Activated naive CD8-positive, alpha-beta T cell treated with anti-CD3 and anti-CD28 coated beads for 36 hours (primary cell): ENCODE results near the gene E2F3. TPM values are rescaled to one million over a fixed set of nuclear protein-coding genes. Genes with fewer than 3 reads are reported as not detected.

Experiments used
- DNase-seq: peaks from one replicate; pipeline ENCODE4 v3.0.0; 2021
- H3K27ac Mint-ChIP-seq: one replicate; pipeline ENCODE4 v1.8.0; 2022; ENCODE audit warnings: mild to moderate bottlenecking, moderate library complexity, mixed read lengths
- H3K27me3 Mint-ChIP-seq: one replicate; pipeline ENCODE4 v1.8.0; 2022; ENCODE audit warnings: mild to moderate bottlenecking, mixed read lengths
- H3K36me3 Mint-ChIP-seq: one replicate; pipeline ENCODE4 v1.8.0; 2021; ENCODE audit warnings: mild to moderate bottlenecking, mixed read lengths
- H3K4me1 Mint-ChIP-seq: one replicate; pipeline ENCODE4 v1.8.0; 2021; ENCODE audit warnings: mixed read lengths
- H3K4me3 Mint-ChIP-seq: one replicate; pipeline ENCODE4 v1.8.0; 2022; ENCODE audit warnings: mild to moderate bottlenecking, moderate library complexity, mixed read lengths
- H3K9me3 Mint-ChIP-seq: one replicate; pipeline ENCODE4 v1.8.0; 2022; ENCODE audit warnings: mixed read lengths
- total RNA-seq, 2 experiments: library from RNA; stranded (reverse); gene quantifications; one replicate each; pipeline ENCODE4 v1.2.3, GENCODE V29; 2021

The E2F3 gene
- total RNA-seq, 2 experiments from 2014 or later, result 21.5 to 22.8 TPM

DNA sequence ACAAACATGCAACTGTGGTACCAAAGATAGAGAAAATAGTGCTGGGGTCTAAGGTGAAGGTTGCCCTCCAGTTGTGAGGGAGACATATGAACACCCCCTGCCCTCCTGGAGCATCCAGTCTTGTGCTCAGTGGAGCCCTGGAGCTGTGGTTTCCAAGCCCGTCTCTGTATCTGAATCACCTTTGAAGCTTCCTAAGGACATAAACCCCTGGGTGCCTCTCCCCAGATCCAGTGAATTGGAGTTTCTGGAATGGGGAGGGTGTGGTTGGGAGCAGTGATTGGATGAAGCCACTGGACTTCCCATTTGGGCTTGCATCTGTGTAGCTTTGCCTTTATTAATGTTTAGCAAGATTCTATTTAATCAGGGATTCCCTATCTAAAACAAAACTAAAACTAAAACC, 22.4 kb upstream of the E2F3 start:
- DNase-seq, result no peak
- Mint-ChIP-seq H3K27ac (no peak overlapping the region), H3K27me3 (no peaks in the 10 kb centered on the region), H3K36me3 (no peaks in the 10 kb centered on the region), H3K4me3 (no peak overlapping the region), H3K4me1 (peaks cover 8% of the 10 kb centered on the region), H3K9me3 (peaks cover 2% of the 10 kb centered on the region)

DNA sequence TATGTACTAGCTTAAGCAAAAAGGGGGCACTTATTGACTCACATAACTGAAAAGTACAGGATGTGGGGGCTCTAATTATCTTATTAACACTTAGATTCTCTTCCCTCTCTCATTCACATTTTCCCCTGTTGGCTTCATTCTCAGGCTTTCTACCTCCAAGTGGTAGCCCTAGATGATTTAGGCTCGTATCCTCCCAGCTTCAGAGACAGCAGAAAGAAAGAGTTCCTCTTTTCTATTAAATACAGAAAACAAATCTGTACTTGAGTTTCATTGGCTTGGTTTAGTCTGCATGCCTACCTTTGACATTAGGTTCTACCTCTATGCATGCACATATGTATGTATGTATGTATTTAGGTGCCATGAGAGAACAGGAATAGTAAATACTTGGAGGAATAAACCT, 15.5 kb upstream of the E2F3 start:
- Mint-ChIP-seq H3K36me3 (no peaks in the 10 kb centered on the region), H3K9me3 (peaks cover 2% of the 10 kb centered on the region), H3K4me3 (no peak overlapping the region), H3K27ac (no peak overlapping the region), H3K4me1 (no peaks in the 10 kb centered on the region), H3K27me3 (no peaks in the 10 kb centered on the region)
- no peak for DNase-seq

GRCh38 chr6:20389066-20389465, 12.6 kb upstream of the E2F3 start:
- Mint-ChIP-seq H3K4me1 (peaks cover 3% of the 10 kb centered on the region), H3K4me3 (no peak overlapping the region), H3K9me3 (no peaks in the 10 kb centered on the region), H3K27ac (no peak overlapping the region), H3K27me3 (no peaks in the 10 kb centered on the region), H3K36me3 (no peaks in the 10 kb centered on the region)
- no peak for DNase-seq

- DNase-seq, result no peak
- H3K36me3 Mint-ChIP-seq, result no peaks in the 10 kb centered on the region
- H3K9me3 Mint-ChIP-seq, result no peaks in the 10 kb centered on the region
- no peaks in the 10 kb centered on the region for H3K27me3 Mint-ChIP-seq
- peaks cover 3% of the 10 kb centered on the region for H3K4me1 Mint-ChIP-seq
- H3K4me3 Mint-ChIP-seq, result no peak overlapping the region
- H3K27ac Mint-ChIP-seq, result no peak overlapping the region
These were observed 8.4 kb upstream of the E2F3 start for GRCh38 chr6:20393297-20393696.

- Mint-ChIP-seq H3K9me3 (no peaks in the 10 kb centered on the region), H3K4me1 (peaks cover 22% of the 10 kb centered on the region), H3K4me3 (no peak overlapping the region), H3K27me3 (peaks cover 3% of the 10 kb centered on the region), H3K27ac (no peak overlapping the region), H3K36me3 (peaks cover 5% of the 10 kb centered on the region)
- DNase-seq, result no peak
These were observed 2.2 kb upstream of the E2F3 start for GRCh38 chr6:20399518-20399917.

DNA sequence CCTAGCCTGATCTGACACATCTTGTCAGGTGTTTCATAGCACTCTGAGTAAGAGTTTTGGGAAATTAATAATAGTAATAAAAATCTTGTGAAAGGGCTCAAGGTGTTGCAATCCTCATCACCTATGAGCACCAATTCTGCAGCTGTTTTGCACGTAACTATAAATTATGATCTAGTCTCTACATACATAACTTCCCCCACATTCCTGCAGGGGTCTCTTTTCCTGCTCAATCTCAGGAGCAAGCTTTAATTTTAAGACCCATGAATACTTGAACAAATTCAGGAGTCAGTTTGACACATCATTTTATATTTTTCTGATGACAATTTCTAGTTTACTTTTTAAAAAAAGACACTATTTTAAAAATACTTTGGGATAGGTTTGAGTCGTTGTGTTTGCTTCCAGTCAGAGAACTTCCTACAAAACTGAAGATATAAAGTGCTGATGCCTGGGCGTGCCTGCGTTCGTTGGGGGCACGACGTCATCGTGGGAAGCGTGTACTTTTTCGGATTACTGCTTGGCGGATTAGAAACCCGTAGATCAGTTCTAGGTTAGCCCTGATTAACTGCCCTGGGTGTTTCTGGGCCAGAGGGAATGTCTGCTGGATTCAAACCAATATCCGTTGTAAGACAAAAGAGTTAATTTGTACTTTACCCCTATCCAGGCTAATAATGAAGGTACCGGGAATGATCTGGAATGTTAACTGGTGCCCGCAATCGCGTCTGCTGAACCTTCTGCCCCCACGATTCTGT, 1.0 kb upstream of the E2F3 start:
- Mint-ChIP-seq H3K27me3 (peaks cover 3% of the 10 kb centered on the region), H3K36me3 (peaks cover 10% of the 10 kb centered on the region), H3K27ac (peak overlapping the region; percentile 99), H3K4me3 (peak overlapping the region; percentile 91), H3K4me1 (peaks cover 26% of the 10 kb centered on the region), H3K9me3 (no peaks in the 10 kb centered on the region)
- DNase-seq, result peak; percentile 43

- Mint-ChIP-seq H3K4me1 (peaks cover 35% of the 10 kb centered on the region), H3K4me3 (peak overlapping the region; percentile 91), H3K36me3 (peaks cover 23% of the 10 kb centered on the region), H3K27ac (peak overlapping the region; percentile 99), H3K27me3 (peaks cover 3% of the 10 kb centered on the region), H3K9me3 (no peaks in the 10 kb centered on the region)
- DNase-seq, result no peak
These were observed 338 bp downstream of the E2F3 start for GRCh38 chr6:20402092-20402341.

DNA sequence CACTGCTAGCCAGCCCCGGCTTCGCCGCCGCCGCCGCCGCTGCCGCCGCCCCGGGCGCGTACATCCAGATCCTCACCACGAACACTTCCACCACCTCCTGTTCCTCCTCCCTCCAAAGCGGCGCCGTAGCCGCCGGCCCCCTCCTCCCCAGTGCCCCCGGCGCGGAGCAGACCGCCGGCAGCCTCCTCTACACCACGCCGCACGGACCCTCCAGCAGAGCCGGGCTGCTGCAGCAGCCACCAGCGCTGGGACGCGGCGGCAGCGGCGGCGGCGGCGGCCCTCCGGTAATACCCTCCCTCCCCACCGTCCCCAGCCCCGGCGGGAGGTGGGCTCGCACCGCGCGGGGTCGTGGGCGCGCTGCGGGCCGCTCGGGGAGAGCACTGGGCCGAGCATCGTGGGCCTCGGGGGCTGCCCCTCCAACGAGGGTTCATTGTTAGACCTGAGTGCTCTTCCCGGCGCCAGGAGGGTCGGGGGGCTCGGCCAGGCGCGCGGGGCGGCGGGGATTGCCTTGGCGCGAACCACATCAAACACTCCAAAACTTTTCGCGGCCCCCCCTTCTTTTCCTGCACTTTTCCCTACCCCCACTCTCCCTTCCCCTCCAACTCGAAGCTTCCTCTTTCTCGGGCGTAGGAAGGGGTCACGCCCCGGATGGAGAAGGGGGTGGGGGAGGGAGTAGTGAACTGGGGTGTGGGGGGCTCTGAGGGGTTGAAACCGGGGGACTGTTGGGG, 827 bp downstream of the E2F3 start:
- Mint-ChIP-seq H3K36me3 (peaks cover 28% of the 10 kb centered on the region), H3K4me3 (peak overlapping the region; percentile 91), H3K9me3 (no peaks in the 10 kb centered on the region), H3K27me3 (peaks cover 3% of the 10 kb centered on the region), H3K27ac (peak overlapping the region; percentile 99), H3K4me1 (peaks cover 40% of the 10 kb centered on the region)
- DNase-seq, result peak; percentile 38

- Mint-ChIP-seq H3K27ac (peak overlapping the region; percentile 94), H3K27me3 (peaks cover 3% of the 10 kb centered on the region), H3K36me3 (peaks cover 34% of the 10 kb centered on the region), H3K9me3 (no peaks in the 10 kb centered on the region), H3K4me3 (peak overlapping the region; percentile 90), H3K4me1 (peaks cover 47% of the 10 kb centered on the region)
- peak; percentile 95 for DNase-seq
These were observed 1.5 kb downstream of the E2F3 start for GRCh38 chr6:20403070-20403765.

- peak overlapping the region; percentile 90 for H3K4me3 Mint-ChIP-seq
- peaks cover 35% of the 10 kb centered on the region for H3K36me3 Mint-ChIP-seq
- peaks cover 3% of the 10 kb centered on the region for H3K27me3 Mint-ChIP-seq
- DNase-seq, result peak; percentile 86
- peaks cover 53% of the 10 kb centered on the region for H3K4me1 Mint-ChIP-seq
- peak overlapping the region; percentile 95 for H3K27ac Mint-ChIP-seq
- H3K9me3 Mint-ChIP-seq, result no peaks in the 10 kb centered on the region
These were observed 2.3 kb downstream of the E2F3 start for GRCh38 chr6:20403766-20404640.

GRCh38 chr6:20404641-20405032, 3.0 kb downstream of the E2F3 start:
- H3K27me3 Mint-ChIP-seq, result peaks cover 3% of the 10 kb centered on the region
- no peaks in the 10 kb centered on the region for H3K9me3 Mint-ChIP-seq
- peaks cover 55% of the 10 kb centered on the region for H3K4me1 Mint-ChIP-seq

DNA sequence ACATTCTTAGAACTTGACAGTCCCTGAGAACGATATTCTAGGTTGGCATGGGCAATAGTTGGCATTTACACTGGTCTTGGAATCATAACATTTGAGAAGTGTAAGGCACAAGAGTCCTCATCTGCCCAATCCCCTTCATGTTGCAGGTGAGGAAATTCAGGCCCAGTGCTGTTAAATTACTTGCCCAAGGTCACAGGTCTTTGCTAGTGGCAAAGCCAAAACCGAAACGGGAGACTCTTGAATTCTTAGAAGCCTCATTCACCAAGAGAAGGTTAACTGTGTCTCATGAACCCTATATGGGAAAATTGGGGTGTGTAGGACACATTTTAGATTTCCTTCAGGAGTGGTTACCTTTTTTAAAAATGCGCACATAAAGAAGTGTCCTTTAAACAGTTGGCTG, 7.2 kb downstream of the E2F3 start:
- no peaks in the 10 kb centered on the region for H3K9me3 Mint-ChIP-seq
- H3K4me1 Mint-ChIP-seq, result peaks cover 59% of the 10 kb centered on the region
- no peak for DNase-seq
- no peak overlapping the region for H3K4me3 Mint-ChIP-seq
- peak overlapping the region; percentile 59 for H3K27ac Mint-ChIP-seq
- H3K27me3 Mint-ChIP-seq, result no peaks in the 10 kb centered on the region
- H3K36me3 Mint-ChIP-seq, result peaks cover 66% of the 10 kb centered on the region

More at GRCh38 chr6:20404641-20405032, 3.0 kb downstream of the E2F3 start:
- Mint-ChIP-seq H3K27ac (peak overlapping the region; percentile 95), H3K4me3 (peak overlapping the region; percentile 90), H3K36me3 (peaks cover 38% of the 10 kb centered on the region)
- DNase-seq, result peak; percentile 66

GRCh38 chr6:20409427-20409971, 7.8 kb downstream of the E2F3 start:
- Mint-ChIP-seq H3K36me3 (peaks cover 69% of the 10 kb centered on the region), H3K4me1 (peaks cover 61% of the 10 kb centered on the region), H3K9me3 (no peaks in the 10 kb centered on the region), H3K27me3 (no peaks in the 10 kb centered on the region), H3K4me3 (peak overlapping the region; percentile 10), H3K27ac (peak overlapping the region; percentile 59)
- no peak for DNase-seq

- DNase-seq, result no peak
- no peak overlapping the region for H3K27ac Mint-ChIP-seq
- no peaks in the 10 kb centered on the region for H3K9me3 Mint-ChIP-seq
- H3K27me3 Mint-ChIP-seq, result no peaks in the 10 kb centered on the region
- no peak overlapping the region for H3K4me3 Mint-ChIP-seq
- H3K36me3 Mint-ChIP-seq, result peaks cover 61% of the 10 kb centered on the region
- H3K4me1 Mint-ChIP-seq, result peaks cover 71% of the 10 kb centered on the region
These were observed 9.9 kb downstream of the E2F3 start for GRCh38 chr6:20411544-20411943.
